ENCODE measurements around the gene FILIP1L. TPM values are rescaled to one million over a fixed set of nuclear protein-coding genes. Genes with fewer than 3 reads are reported as not detected.
A peak's percentile ranks its signal among the peaks of the same experiment; 100 is the strongest.

Gene FILIP1L
- total and polyA plus RNA-seq, 2 of the 13 experiments (the other 11 are each of a cell fraction or from before 2014, with no cell fraction given) = 8.1 to 187 TPM

- TF ChIP-seq ZNF333 (CRISPR knock-in tag; IDR thresholded peaks at IDR 0.05; ENCODE audit: borderline replicate concordance) = no peak
- no peak for TF ChIP-seq KLF9 (CRISPR knock-in tag; IDR thresholded peaks at IDR 0.05; ENCODE audit: low read depth)
- no peak for TF ChIP-seq GABPB1 (CRISPR knock-in tag; IDR thresholded peaks at IDR 0.05)
- TF ChIP-seq SRSF1 (optimal IDR thresholded peaks at IDR 0.05; ENCODE audit: low read depth, low read length) = no peak
- TF ChIP-seq ELF4 (CRISPR knock-in tag; IDR thresholded peaks at IDR 0.05; ENCODE audit: borderline replicate concordance) = no peak
- no peak for TF ChIP-seq ZNF569 (CRISPR knock-in tag; IDR thresholded peaks at IDR 0.05; ENCODE audit: borderline replicate concordance)
- TF ChIP-seq HOMEZ (CRISPR knock-in tag; IDR thresholded peaks at IDR 0.05; ENCODE audit: low read depth) = no peak
- 0 out of 2 replicates have a peak, but pooled peaks have one; percentile 10 for TF ChIP-seq TGIF2 (CRISPR knock-in tag; IDR thresholded peaks at IDR 0.05)
- no peak for TF ChIP-seq MTA3 (CRISPR knock-in tag; IDR thresholded peaks at IDR 0.05)
- TF ChIP-seq ZNF432 (CRISPR knock-in tag; IDR thresholded peaks at IDR 0.05; ENCODE audit: borderline replicate concordance) = no peak
- peak; percentile 75; the same call in 1 of the 2 replicates for TF ChIP-seq SIX1 (CRISPR knock-in tag; IDR thresholded peaks at IDR 0.05; ENCODE audit: borderline replicate concordance)
- TF ChIP-seq HIVEP1 (CRISPR knock-in tag; IDR thresholded peaks at IDR 0.05) = no peak
- no peak for TF ChIP-seq PRMT3 (CRISPR knock-in tag; IDR thresholded peaks at IDR 0.05; ENCODE audit: borderline replicate concordance, low read depth)
- TF ChIP-seq WIZ (CRISPR knock-in tag; IDR thresholded peaks at IDR 0.05) = no peak
- peak; percentile 56 for TF ChIP-seq CEBPG (CRISPR knock-in tag; IDR thresholded peaks at IDR 0.05)
- no peak for TF ChIP-seq ZNF263 (CRISPR knock-in tag; IDR thresholded peaks at IDR 0.05)
- TF ChIP-seq HNRNPH1 (optimal IDR thresholded peaks at IDR 0.05; ENCODE audit: low read depth, low read length) = no peak
- TF ChIP-seq NRL (CRISPR knock-in tag; IDR thresholded peaks at IDR 0.05; ENCODE audit: borderline replicate concordance) = no peak
- TF ChIP-seq PHF20 (CRISPR knock-in tag; IDR thresholded peaks at IDR 0.05) = no peak
- no peak for TF ChIP-seq ZNF646 (CRISPR knock-in tag; IDR thresholded peaks at IDR 0.05)
- TF ChIP-seq ZNF777 (CRISPR knock-in tag; IDR thresholded peaks at IDR 0.05) = no peak
These were observed 38.2 kb downstream of the FILIP1L start (continued) for GRCh38 chr3:100075851-100076730.

Measured in HepG2 (cell line).